ENCODE measurements around the gene SMIM30. TPM values are rescaled to one million over a fixed set of nuclear protein-coding genes. Genes with fewer than 3 reads are reported as not detected.

Gene SMIM30
- polyA plus RNA-seq, 1 donor from 2014 or later, result 62.8 TPM

- H3K27ac ChIP-seq (ENCODE audit: low read length), result peak overlapping the region; percentile 91
- no peaks in the 10 kb centered on the region for H3K9me2 ChIP-seq (ENCODE audit: insufficient read depth, low read length)
- H3K79me2 ChIP-seq (replicated peaks; ENCODE audit: insufficient read depth, low read length), result no peaks in the 10 kb centered on the region
- no peaks in the 10 kb centered on the region for H3K36me3 ChIP-seq (ENCODE audit: insufficient read depth, low read length)
- TF ChIP-seq REST (IDR thresholded peaks at IDR 0.05; ENCODE audit: borderline replicate concordance), result no peak
- TF ChIP-seq SMC3 (conservative IDR thresholded peaks at IDR 0.05; ENCODE audit: poor library complexity), result no peak
- TF ChIP-seq EP300 (conservative IDR thresholded peaks at IDR 0.05; ENCODE audit: poor library complexity, severe bottlenecking), result no peak
- no peak for TF ChIP-seq TAF1 (IDR thresholded peaks at IDR 0.05; ENCODE audit: low read depth)
- no peak for TF ChIP-seq EZH2 (IDR thresholded peaks at IDR 0.05; ENCODE audit: borderline replicate concordance, insufficient read depth, low read length, poor library complexity, severe bottlenecking)
- TF ChIP-seq MXI1 (conservative IDR thresholded peaks at IDR 0.05; ENCODE audit: poor library complexity, severe bottlenecking), result no peak
- no peak for TF ChIP-seq POLR2AphosphoS5 (IDR thresholded peaks at IDR 0.05)
- no peak for TF ChIP-seq RAD21 (conservative IDR thresholded peaks at IDR 0.05)
- TF ChIP-seq, protein P1, sequence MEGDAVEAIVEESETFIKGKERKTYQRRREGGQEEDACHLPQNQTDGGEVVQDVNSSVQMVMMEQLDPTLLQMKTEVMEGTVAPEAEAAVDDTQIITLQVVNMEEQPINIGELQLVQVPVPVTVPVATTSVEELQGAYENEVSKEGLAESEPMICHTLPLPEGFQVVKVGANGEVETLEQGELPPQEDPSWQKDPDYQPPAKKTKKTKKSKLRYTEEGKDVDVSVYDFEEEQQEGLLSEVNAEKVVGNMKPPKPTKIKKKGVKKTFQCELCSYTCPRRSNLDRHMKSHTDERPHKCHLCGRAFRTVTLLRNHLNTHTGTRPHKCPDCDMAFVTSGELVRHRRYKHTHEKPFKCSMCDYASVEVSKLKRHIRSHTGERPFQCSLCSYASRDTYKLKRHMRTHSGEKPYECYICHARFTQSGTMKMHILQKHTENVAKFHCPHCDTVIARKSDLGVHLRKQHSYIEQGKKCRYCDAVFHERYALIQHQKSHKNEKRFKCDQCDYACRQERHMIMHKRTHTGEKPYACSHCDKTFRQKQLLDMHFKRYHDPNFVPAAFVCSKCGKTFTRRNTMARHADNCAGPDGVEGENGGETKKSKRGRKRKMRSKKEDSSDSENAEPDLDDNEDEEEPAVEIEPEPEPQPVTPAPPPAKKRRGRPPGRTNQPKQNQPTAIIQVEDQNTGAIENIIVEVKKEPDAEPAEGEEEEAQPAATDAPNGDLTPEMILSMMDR (IDR thresholded peaks at IDR 0.05; ENCODE audit: poor library complexity, severe bottlenecking), result no peak
- no peak overlapping the region for H3K4me2 ChIP-seq (ENCODE audit: low read length)
- H4K20me1 ChIP-seq (ENCODE audit: insufficient read depth), result no peaks in the 10 kb centered on the region
- no peaks in the 10 kb centered on the region for H3K9me3 ChIP-seq (ENCODE audit: low read length)
- H2AFZ ChIP-seq (ENCODE audit: low read depth, low read length), result no peak overlapping the region
- peak overlapping the region; percentile 4 for H3K4me3 ChIP-seq (ENCODE audit: low read length)
- peak overlapping the region; percentile 47 for H3K9ac ChIP-seq (ENCODE audit: low read length)
- H3K27me3 ChIP-seq (ENCODE audit: insufficient read depth, low read depth, low read length), result no peaks in the 10 kb centered on the region
- H3F3A ChIP-seq (ENCODE audit: insufficient read depth, low read length, poor library complexity, severe bottlenecking), result peaks cover 4% of the 10 kb centered on the region
Measured at GRCh38 chr7:113144817-113145216, 26.5 kb upstream of the SMIM30 start.

- H3K4me2 ChIP-seq (ENCODE audit: low read length), result peak overlapping the region; percentile 50
- H3K36me3 ChIP-seq (ENCODE audit: insufficient read depth, low read length), result no peaks in the 10 kb centered on the region
- no peaks in the 10 kb centered on the region for H3F3A ChIP-seq (ENCODE audit: insufficient read depth, low read length, poor library complexity, severe bottlenecking)
- no peaks in the 10 kb centered on the region for H3K27me3 ChIP-seq (ENCODE audit: insufficient read depth, low read depth, low read length)
- H3K9me3 ChIP-seq (ENCODE audit: low read length), result no peaks in the 10 kb centered on the region
- H3K27ac ChIP-seq (ENCODE audit: low read length), result peak overlapping the region; percentile 91
- H3K4me3 ChIP-seq (ENCODE audit: low read length), result peak overlapping the region; percentile 14
- TF ChIP-seq EP300 (conservative IDR thresholded peaks at IDR 0.05; ENCODE audit: poor library complexity, severe bottlenecking), result peak; percentile 93
- peak; percentile 57 for TF ChIP-seq POLR2AphosphoS5 (IDR thresholded peaks at IDR 0.05)
- TF ChIP-seq RAD21 (conservative IDR thresholded peaks at IDR 0.05), result no peak
- TF ChIP-seq REST (IDR thresholded peaks at IDR 0.05; ENCODE audit: borderline replicate concordance), result no peak
- no peaks in the 10 kb centered on the region for H3K79me2 ChIP-seq (replicated peaks; ENCODE audit: insufficient read depth, low read length)
- H3K9ac ChIP-seq (ENCODE audit: low read length), result peak overlapping the region; percentile 47
- no peak overlapping the region for H2AFZ ChIP-seq (ENCODE audit: low read depth, low read length)
- H3K9me2 ChIP-seq (ENCODE audit: insufficient read depth, low read length), result no peaks in the 10 kb centered on the region
- no peaks in the 10 kb centered on the region for H4K20me1 ChIP-seq (ENCODE audit: insufficient read depth)
Measured at GRCh38 chr7:113143486-113144257, 25.3 kb upstream of the SMIM30 start.

Measured in neural cell (in vitro differentiated cells).